IPS DF 19.7 (cell line): ENCODE measurements around the gene METRNL.
A peak's percentile ranks its signal among the peaks of the same experiment; 100 is the strongest.
"Not testable (repeated sequence)": the region's sequence is repeated elsewhere in the genome, so short reads cannot be mapped to it uniquely, and the experiment has no call there.

Experiments used
- DNase-seq: peaks from one replicate; pipeline ENCODE4 v3.0.0-alpha.2; 2013; ENCODE audit warnings: low read depth, low spot score

The METRNL gene

GRCh38 chr17:83051396-83052240 is 27.8 kb upstream of the METRNL start:
- DNase-seq: peak; percentile 63

GRCh38 chr17:83052241-83052564 is 27.2 kb upstream of the METRNL start:
- DNase-seq: no peak

GRCh38 chr17:83053021-83053681 is 26.3 kb upstream of the METRNL start:
- no peak for DNase-seq

- DNase-seq: no peak
Observed at GRCh38 chr17:83053739-83054451, 25.5 kb upstream of the METRNL start.

GRCh38 chr17:83054518-83055125 is 24.8 kb upstream of the METRNL start:
- no peak for DNase-seq

GRCh38 chr17:83055176-83055575 is 24.2 kb upstream of the METRNL start:
- DNase-seq: not testable (repeated sequence)

GRCh38 chr17:83055911-83056582 is 23.4 kb upstream of the METRNL start:
- DNase-seq: no peak

- no peak for DNase-seq
Observed at GRCh38 chr17:83056583-83057396, 22.6 kb upstream of the METRNL start.

- no peak for DNase-seq
Observed at GRCh38 chr17:83057397-83057761, 22.0 kb upstream of the METRNL start.

GRCh38 chr17:83057793-83058265 is 21.6 kb upstream of the METRNL start:
- no peak for DNase-seq

GRCh38 chr17:83058266-83058798 is 21.1 kb upstream of the METRNL start:
- no peak for DNase-seq

GRCh38 chr17:83061586-83061985 is 17.8 kb upstream of the METRNL start:
- no peak for DNase-seq

- DNase-seq: no peak
Observed at GRCh38 chr17:83062011-83062817, 17.2 kb upstream of the METRNL start.

- no peak for DNase-seq
Observed at GRCh38 chr17:83062818-83063671, 16.4 kb upstream of the METRNL start.

GRCh38 chr17:83064021-83064731 is 15.2 kb upstream of the METRNL start:
- DNase-seq: no peak

GRCh38 chr17:83064732-83065659 is 14.4 kb upstream of the METRNL start:
- DNase-seq: no peak
